ENCODE measurements around the gene LMBRD1.

LMBRD1 gene

DNA sequence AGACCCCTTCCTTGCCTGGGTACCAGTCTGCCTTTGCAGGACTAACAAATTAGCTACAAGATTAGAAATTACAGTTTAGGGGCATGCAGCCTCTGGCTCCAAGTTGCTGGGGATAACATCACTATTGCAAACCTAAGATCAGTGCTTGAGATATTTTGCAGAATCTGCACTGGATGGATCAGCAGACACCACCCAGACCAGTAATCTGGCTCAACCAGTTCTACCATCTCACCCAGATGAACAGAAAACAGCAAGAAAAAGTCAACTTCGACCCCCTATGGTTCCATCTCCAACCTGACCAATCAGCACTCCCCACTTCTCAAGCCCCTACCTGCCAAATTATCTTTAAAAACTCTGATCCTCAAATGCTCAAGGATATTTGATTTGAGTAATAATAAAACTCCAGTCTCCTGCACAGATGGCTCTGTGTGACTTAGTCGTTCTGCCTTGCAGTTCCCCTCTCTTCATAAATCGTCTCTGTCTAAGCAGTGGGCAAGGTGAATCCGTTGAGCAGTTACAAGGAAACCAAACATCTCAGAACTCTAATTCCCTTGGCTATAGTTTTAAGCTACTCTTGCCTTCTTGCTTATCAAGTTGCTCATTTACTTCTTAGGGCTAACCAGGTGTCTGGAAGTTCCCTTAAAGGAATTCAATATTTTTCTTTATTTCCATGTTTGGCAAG is 16.1 kb upstream of the LMBRD1 start:
- no peak overlapping the region for H3K27ac ChIP-seq (ENCODE audit: low read length)
- no peaks in the 10 kb centered on the region for H3K4me1 ChIP-seq (ENCODE audit: insufficient read depth, low read length)
- no peaks in the 10 kb centered on the region for H3K79me2 ChIP-seq (ENCODE audit: insufficient read depth, low read length)
- DNase-seq (no peak), ATAC-seq (ENCODE audit: insufficient read depth, low read depth) (no peak)
- H3K27me3 ChIP-seq (ENCODE audit: insufficient read depth, low read length, poor library complexity), result no peaks in the 10 kb centered on the region
- no peaks in the 10 kb centered on the region for H4K20me1 ChIP-seq (ENCODE audit: insufficient read depth, low read length)
- no peak overlapping the region for H3K4me3 ChIP-seq (ENCODE audit: low read depth in 1 of 2, low read length in 2 of 2)
- TF ChIP-seq, protein P1, sequence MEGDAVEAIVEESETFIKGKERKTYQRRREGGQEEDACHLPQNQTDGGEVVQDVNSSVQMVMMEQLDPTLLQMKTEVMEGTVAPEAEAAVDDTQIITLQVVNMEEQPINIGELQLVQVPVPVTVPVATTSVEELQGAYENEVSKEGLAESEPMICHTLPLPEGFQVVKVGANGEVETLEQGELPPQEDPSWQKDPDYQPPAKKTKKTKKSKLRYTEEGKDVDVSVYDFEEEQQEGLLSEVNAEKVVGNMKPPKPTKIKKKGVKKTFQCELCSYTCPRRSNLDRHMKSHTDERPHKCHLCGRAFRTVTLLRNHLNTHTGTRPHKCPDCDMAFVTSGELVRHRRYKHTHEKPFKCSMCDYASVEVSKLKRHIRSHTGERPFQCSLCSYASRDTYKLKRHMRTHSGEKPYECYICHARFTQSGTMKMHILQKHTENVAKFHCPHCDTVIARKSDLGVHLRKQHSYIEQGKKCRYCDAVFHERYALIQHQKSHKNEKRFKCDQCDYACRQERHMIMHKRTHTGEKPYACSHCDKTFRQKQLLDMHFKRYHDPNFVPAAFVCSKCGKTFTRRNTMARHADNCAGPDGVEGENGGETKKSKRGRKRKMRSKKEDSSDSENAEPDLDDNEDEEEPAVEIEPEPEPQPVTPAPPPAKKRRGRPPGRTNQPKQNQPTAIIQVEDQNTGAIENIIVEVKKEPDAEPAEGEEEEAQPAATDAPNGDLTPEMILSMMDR (IDR thresholded peaks at IDR 0.05; ENCODE audit: borderline replicate concordance, extremely low read depth, low read length, poor library complexity, severe bottlenecking), result no peak
- no peak for TF ChIP-seq EZH2 (IDR thresholded peaks at IDR 0.05; ENCODE audit: borderline replicate concordance, low read depth, low read length, severe bottlenecking)
- no peak overlapping the region for H2AFZ ChIP-seq (ENCODE audit: low read depth, low read length)
- no peak overlapping the region for H3K4me2 ChIP-seq (ENCODE audit: insufficient read depth, low read length)
- no peaks in the 10 kb centered on the region for H3K36me3 ChIP-seq (ENCODE audit: insufficient read depth, low read length)
- no peak overlapping the region for H3K9ac ChIP-seq (ENCODE audit: low read depth, low read length)
- H3K9me3 ChIP-seq (ENCODE audit: insufficient read depth, low read length, severe bottlenecking), result no peaks in the 10 kb centered on the region

DNA sequence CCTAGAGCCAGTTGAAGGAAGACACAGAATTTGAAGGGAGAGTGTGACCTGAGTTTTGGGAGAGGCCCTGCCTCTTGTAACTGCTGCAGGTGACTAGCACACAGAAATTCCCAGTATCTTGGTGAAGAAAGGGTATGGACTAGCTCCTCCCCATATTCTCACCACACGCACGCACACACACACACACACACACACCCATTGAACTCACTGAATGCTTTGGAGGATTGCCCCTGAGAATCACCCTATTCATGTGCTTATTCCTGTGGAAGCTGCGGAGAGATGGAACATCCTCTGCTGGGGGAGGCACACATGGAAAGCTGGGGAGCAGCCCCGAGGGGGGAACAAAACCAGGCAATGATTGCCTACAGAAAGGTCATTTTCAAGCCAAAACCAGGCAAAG is 6.2 kb upstream of the LMBRD1 start:
- TF ChIP-seq, protein P1 (IDR thresholded peaks at IDR 0.05; ENCODE audit: borderline replicate concordance, extremely low read depth, low read length, poor library complexity, severe bottlenecking), result no peak
- TF ChIP-seq EZH2 (IDR thresholded peaks at IDR 0.05; ENCODE audit: borderline replicate concordance, low read depth, low read length, severe bottlenecking), result no peak
- DNase-seq (no peak), ATAC-seq (ENCODE audit: insufficient read depth, low read depth) (no peak)
- Histone ChIP-seq H3K36me3 (ENCODE audit: insufficient read depth, low read length) (no peaks in the 10 kb centered on the region), H3K79me2 (ENCODE audit: insufficient read depth, low read length) (no peaks in the 10 kb centered on the region), H3K4me2 (ENCODE audit: insufficient read depth, low read length) (no peak overlapping the region), H3K4me3 (ENCODE audit: low read depth in 1 of 2, low read length in 2 of 2) (no peak overlapping the region), H4K20me1 (ENCODE audit: insufficient read depth, low read length) (no peaks in the 10 kb centered on the region), H3K27ac (ENCODE audit: low read length) (no peak overlapping the region), H2AFZ (ENCODE audit: low read depth, low read length) (no peak overlapping the region), H3K4me1 (ENCODE audit: insufficient read depth, low read length) (no peaks in the 10 kb centered on the region), H3K9me3 (ENCODE audit: insufficient read depth, low read length, severe bottlenecking) (no peaks in the 10 kb centered on the region), H3K9ac (ENCODE audit: low read depth, low read length) (no peak overlapping the region), H3K27me3 (ENCODE audit: insufficient read depth, low read length, poor library complexity) (no peaks in the 10 kb centered on the region)

DNA sequence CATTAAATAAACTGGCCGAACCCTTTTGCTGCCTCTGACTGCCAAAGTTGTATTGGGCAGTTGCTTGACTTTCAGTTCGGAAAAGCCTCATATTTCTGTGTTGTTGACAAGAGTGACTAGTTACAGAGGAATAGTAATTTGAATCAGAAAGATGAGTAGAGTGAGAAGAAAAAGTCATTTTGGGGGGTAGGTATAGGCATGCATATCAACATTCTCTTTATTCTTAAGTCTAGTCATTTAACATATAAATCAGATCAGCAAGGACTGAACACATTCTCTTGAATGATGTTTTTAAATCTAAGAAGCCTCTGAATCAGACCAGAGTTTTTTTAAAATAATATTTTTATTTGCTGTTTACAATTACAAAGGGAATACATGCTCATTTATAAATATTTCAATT is 4.9 kb upstream of the LMBRD1 start:
- TF ChIP-seq, protein P1 (IDR thresholded peaks at IDR 0.05; ENCODE audit: borderline replicate concordance, extremely low read depth, low read length, poor library complexity, severe bottlenecking), result no peak
- TF ChIP-seq EZH2 (IDR thresholded peaks at IDR 0.05; ENCODE audit: borderline replicate concordance, low read depth, low read length, severe bottlenecking), result no peak
- H3K9ac ChIP-seq (ENCODE audit: low read depth, low read length), result no peak overlapping the region
- H3K4me3 ChIP-seq (ENCODE audit: low read depth in 1 of 2, low read length in 2 of 2), result no peak overlapping the region
- H4K20me1 ChIP-seq (ENCODE audit: insufficient read depth, low read length), result no peaks in the 10 kb centered on the region
- H3K79me2 ChIP-seq (ENCODE audit: insufficient read depth, low read length), result no peaks in the 10 kb centered on the region
- no peak overlapping the region for H3K27ac ChIP-seq (ENCODE audit: low read length)
- H3K27me3 ChIP-seq (ENCODE audit: insufficient read depth, low read length, poor library complexity), result no peaks in the 10 kb centered on the region
- H2AFZ ChIP-seq (ENCODE audit: low read depth, low read length), result no peak overlapping the region
- no peaks in the 10 kb centered on the region for H3K9me3 ChIP-seq (ENCODE audit: insufficient read depth, low read length, severe bottlenecking)
- no peak overlapping the region for H3K4me2 ChIP-seq (ENCODE audit: insufficient read depth, low read length)
- no peaks in the 10 kb centered on the region for H3K36me3 ChIP-seq (ENCODE audit: insufficient read depth, low read length)
- DNase-seq, result no peak
- peaks cover 7% of the 10 kb centered on the region for H3K4me1 ChIP-seq (ENCODE audit: insufficient read depth, low read length)
- ATAC-seq (ENCODE audit: insufficient read depth, low read depth), result no peak
